Smooth muscle cell (in vitro differentiated cells): Measurements from ENCODE around the gene FYN. TPM values are rescaled to one million over a fixed set of nuclear protein-coding genes. Genes with fewer than 3 reads are reported as not detected.

Experiments
- DNase-seq: peaks from one replicate; lab custom pipeline; 2025; ENCODE audit not compliant: unreplicated experiment; lab: John Stamatoyannopoulos, UW
- H2AFZ ChIP-seq: fragments of 200-600 bp; sonication (generic); 2 replicates; pipeline ENCODE4 v1.6.0; 2016; ENCODE audit warnings: antibody characterized with exemption, low read depth, mild to moderate bottlenecking
- H3F3A ChIP-seq: fragments of 200-600 bp; sonication (generic); 2 replicates; pipeline ENCODE4 v1.6.0; 2017; ENCODE audit warnings: antibody characterized with exemption, low read depth
- H3K27ac ChIP-seq: fragments of 200-600 bp; sonication (generic); 2 replicates; pipeline ENCODE4 v1.5.1; 2016; ENCODE audit warnings: low read depth, mild to moderate bottlenecking
- H3K27me3 ChIP-seq: fragments of 200-600 bp; sonication (generic); 2 replicates; pipeline ENCODE4 v1.6.1; 2016; ENCODE audit warnings: low read depth, mild to moderate bottlenecking
- H3K36me3 ChIP-seq: fragments of 200-600 bp; sonication (generic); 2 replicates; pipeline ENCODE4 v1.5.1; 2016; ENCODE audit warnings: low read depth
- H3K4me1 ChIP-seq: fragments of 200-600 bp; sonication (generic); 2 replicates; pipeline ENCODE4 v1.5.1; 2016; ENCODE audit warnings: low read depth
- H3K4me2 ChIP-seq: fragments of 200-600 bp; sonication (generic); 2 replicates; pipeline ENCODE4 v1.6.0; 2016; ENCODE audit warnings: mild to moderate bottlenecking
- H3K4me3 ChIP-seq: fragments of 200-600 bp; sonication (generic); 2 replicates; pipeline ENCODE4 v1.5.1; 2016; ENCODE audit warnings: mild to moderate bottlenecking
- H3K79me2 ChIP-seq: fragments of 200-600 bp; sonication (generic); 2 replicates; pipeline ENCODE4 v1.6.0; 2016; ENCODE audit warnings: low read depth, mild to moderate bottlenecking
- H3K9ac ChIP-seq: fragments of 200-600 bp; sonication (generic); 2 replicates; pipeline ENCODE4 v1.6.0; 2016; ENCODE audit warnings: low read depth
- H3K9me3 ChIP-seq: fragments of 200-600 bp; sonication (generic); replicated peaks from 2 replicates; pipeline ENCODE4 v1.5.1; 2016; ENCODE audit warnings: low read depth
- H4K20me1 ChIP-seq: fragments of 200-600 bp; sonication (generic); 2 replicates; pipeline ENCODE4 v1.6.0; 2016; ENCODE audit warnings: low read depth
- CTCF ChIP-seq: fragments of 200-600 bp; sonication (generic); IDR thresholded peaks from 2 replicates; pipeline ENCODE4 v1.5.1; 2017; ENCODE audit warnings: borderline replicate concordance, mild to moderate bottlenecking, antibody characterized with exemption; ENCODE audit not compliant: insufficient read depth, poor library complexity, severe bottlenecking
- WGBS: methylation state at CpG from one replicate; pipeline ENCODE4 v1.1.7; 2016; ENCODE audit warnings: low lambda C conversion rate; 5-methylcytosine and 5-hydroxymethylcytosine counted together
- polyA plus RNA-seq: library from polyadenylated mRNA; unstranded; fragments of >200 nt; fragmentation: Nextera tagmentation; extraction: Ambion mirVana; gene quantifications from 2 replicates; pipeline ENCODE4 v1.2.1, GENCODE V29; 2016
- total RNA-seq: library from RNA; depleted of rRNA; stranded (reverse); fragments of >200 nt; gene quantifications from 2 replicates; pipeline ENCODE4 v1.2.3, GENCODE V29; 2014

FYN gene
- total and polyA plus RNA-seq, 2 experiments from 2014 or later, result 110 to 138 TPM

- peaks cover 3% of the 10 kb centered on the region for H3F3A ChIP-seq
- no peaks in the 10 kb centered on the region for H3K36me3 ChIP-seq
- H2AFZ ChIP-seq, result no peak overlapping the region
- H3K27ac ChIP-seq, result no peak overlapping the region
- 94% methylated on average over 4 of the region's 4 CpGs for WGBS
- no peaks in the 10 kb centered on the region for H3K27me3 ChIP-seq
- peaks cover 24% of the 10 kb centered on the region for H3K4me1 ChIP-seq
- peaks cover 68% of the 10 kb centered on the region for H4K20me1 ChIP-seq
- peaks cover 43% of the 10 kb centered on the region for H3K79me2 ChIP-seq
- no peak overlapping the region for H3K4me2 ChIP-seq
- TF ChIP-seq CTCF, result no peak
- DNase-seq, result no peak
- no peak overlapping the region for H3K4me3 ChIP-seq
- no peaks in the 10 kb centered on the region for H3K9me3 ChIP-seq
- H3K9ac ChIP-seq, result no peak overlapping the region
These were observed 138.9 kb downstream of the FYN start for GRCh38 chr6:111734068-111735061.

GRCh38 chr6:111732390-111732789 is 140.9 kb downstream of the FYN start:
- peaks cover 56% of the 10 kb centered on the region for H3K79me2 ChIP-seq
- 99% methylated on average over 7 of the region's 7 CpGs for WGBS
- no peak overlapping the region for H3K9ac ChIP-seq
- no peak overlapping the region for H2AFZ ChIP-seq
- no peaks in the 10 kb centered on the region for H3F3A ChIP-seq
- H3K27me3 ChIP-seq, result no peaks in the 10 kb centered on the region
- no peak for DNase-seq
- no peak for TF ChIP-seq CTCF
- peaks cover 70% of the 10 kb centered on the region for H4K20me1 ChIP-seq
- H3K9me3 ChIP-seq, result no peaks in the 10 kb centered on the region
- peaks cover 17% of the 10 kb centered on the region for H3K4me1 ChIP-seq
- H3K27ac ChIP-seq, result no peak overlapping the region
- no peaks in the 10 kb centered on the region for H3K36me3 ChIP-seq
- H3K4me2 ChIP-seq, result no peak overlapping the region
- H3K4me3 ChIP-seq, result no peak overlapping the region

- no peak overlapping the region for H3K9ac ChIP-seq
- no peaks in the 10 kb centered on the region for H3K9me3 ChIP-seq
- DNase-seq, result no peak
- peaks cover 62% of the 10 kb centered on the region for H4K20me1 ChIP-seq
- no peak overlapping the region for H2AFZ ChIP-seq
- H3K4me3 ChIP-seq, result no peak overlapping the region
- no peak overlapping the region for H3K27ac ChIP-seq
- TF ChIP-seq CTCF, result no peak
- H3K79me2 ChIP-seq, result peaks cover 53% of the 10 kb centered on the region
- H3K27me3 ChIP-seq, result no peaks in the 10 kb centered on the region
- no peaks in the 10 kb centered on the region for H3K36me3 ChIP-seq
- no peaks in the 10 kb centered on the region for H3F3A ChIP-seq
- peak overlapping the region; percentile 17 for H3K4me2 ChIP-seq
- peaks cover 15% of the 10 kb centered on the region for H3K4me1 ChIP-seq
- WGBS, result 36% methylated on average over 6 of the region's 6 CpGs
These were observed 141.6 kb downstream of the FYN start for GRCh38 chr6:111731456-111732195.
